Measurements from ENCODE around the gene PRICKLE3.

The PRICKLE3 gene, protein sequence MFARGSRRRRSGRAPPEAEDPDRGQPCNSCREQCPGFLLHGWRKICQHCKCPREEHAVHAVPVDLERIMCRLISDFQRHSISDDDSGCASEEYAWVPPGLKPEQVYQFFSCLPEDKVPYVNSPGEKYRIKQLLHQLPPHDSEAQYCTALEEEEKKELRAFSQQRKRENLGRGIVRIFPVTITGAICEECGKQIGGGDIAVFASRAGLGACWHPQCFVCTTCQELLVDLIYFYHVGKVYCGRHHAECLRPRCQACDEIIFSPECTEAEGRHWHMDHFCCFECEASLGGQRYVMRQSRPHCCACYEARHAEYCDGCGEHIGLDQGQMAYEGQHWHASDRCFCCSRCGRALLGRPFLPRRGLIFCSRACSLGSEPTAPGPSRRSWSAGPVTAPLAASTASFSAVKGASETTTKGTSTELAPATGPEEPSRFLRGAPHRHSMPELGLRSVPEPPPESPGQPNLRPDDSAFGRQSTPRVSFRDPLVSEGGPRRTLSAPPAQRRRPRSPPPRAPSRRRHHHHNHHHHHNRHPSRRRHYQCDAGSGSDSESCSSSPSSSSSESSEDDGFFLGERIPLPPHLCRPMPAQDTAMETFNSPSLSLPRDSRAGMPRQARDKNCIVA

DNA sequence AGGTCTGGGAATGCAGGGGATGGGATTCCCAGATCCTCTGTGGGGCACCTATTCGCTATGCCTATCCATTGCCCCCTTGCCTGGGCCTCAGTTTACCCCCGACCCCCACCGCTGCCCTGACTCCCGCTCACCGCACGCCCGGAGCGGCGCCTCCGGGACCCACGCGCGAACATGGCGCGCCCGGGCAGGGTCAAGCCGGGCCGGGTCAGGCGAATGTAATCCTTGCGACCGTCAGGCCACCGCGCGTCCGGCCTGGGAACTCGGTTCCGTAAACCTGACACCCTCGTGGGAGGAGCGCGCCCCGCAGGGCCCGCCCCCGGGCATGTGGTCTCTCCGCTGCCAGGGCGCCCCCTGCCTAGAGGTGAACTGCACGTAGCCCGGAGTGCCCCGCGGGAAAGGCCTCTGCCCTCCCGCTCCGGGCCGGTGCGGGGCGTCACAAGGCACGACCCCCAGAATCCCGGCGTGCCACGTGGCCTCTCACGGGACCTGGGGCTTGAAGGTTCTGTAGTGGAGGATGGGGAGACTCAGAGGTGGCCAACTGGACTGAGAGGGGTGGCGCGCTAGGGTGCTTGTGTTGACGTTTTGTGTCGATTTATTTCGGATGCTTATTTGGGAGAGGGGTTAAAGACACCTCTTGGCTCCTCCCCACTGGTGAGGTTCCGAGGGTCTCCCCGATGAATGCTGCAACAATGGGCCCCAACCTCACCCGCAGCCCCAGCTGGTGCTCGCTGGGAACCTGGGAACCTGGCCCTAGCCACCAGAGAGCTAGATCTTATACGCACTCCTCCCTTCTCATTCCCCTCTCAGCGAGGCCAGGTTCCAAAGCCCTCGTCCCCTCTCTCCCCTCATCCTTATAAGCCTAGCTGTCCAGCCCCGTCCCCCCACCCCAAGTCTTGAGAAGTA lies at the start of gene PRICKLE3:
PRICKLE3 (minus strand) TSS at position 249 of the 903 bp plus-strand sequence; CDS start at position 173, 76 bp downstream.
- peak; percentile 84 for DNase-seq (ENCODE audit: low spot score)
- TF ChIP-seq CTCF (IDR thresholded peaks at IDR 0.05; ENCODE audit: extremely low read depth, insufficient read depth, missing control alignments), result peak; percentile 58

DNA sequence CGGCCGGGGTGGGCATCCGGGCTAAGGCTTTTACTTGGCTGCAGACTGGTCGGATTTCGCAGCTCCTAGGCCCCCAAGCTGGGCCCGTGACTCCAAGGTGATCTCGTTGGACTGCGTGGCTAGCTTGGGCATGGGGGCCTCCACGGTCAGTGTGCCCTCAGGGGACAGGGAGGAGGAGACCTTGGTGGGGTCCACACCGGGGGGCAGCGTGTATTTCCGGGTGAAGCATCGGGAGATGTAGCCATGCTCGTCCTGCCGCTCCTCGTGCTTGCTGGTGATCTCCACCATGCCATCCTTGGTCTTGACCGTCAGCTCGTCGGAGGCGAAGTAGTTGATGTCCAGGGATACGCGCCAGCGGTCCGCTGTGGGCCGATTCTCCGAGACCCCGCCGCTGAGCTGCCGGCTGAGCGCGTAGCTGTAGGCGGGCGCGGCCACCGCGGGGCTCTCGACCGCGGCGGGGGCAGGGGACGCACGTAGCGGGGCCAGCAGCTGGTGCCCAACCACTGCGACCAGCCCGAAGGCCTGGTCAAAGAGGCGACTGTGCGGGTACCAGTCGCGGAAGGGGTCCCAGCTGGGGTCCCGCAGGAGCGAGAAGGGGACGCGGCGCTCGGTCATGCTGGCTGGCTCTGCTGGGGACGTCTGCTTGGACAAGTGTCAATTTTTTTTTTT lies 47.8 kb upstream of the PRICKLE3 start:
- TF ChIP-seq CTCF (IDR thresholded peaks at IDR 0.05; ENCODE audit: extremely low read depth, insufficient read depth, missing control alignments), result no peak
- no peak for DNase-seq (ENCODE audit: low spot score)
- in situ Hi-C loops (cut with MboI; ENCODE audit: low pct_unique_long_range_greater_than_20kb, low sequenced_read_pairs, unreplicated experiment), result no loop called here

More for the DNA sequence above, at the start of gene PRICKLE3:
- in situ Hi-C loops (cut with MboI; ENCODE audit: low pct_unique_long_range_greater_than_20kb, low sequenced_read_pairs, unreplicated experiment), result no loop called here

GRCh38 chrX:49233176-49233575 lies 47.0 kb upstream of the PRICKLE3 start, which contains the start of gene CACNA1F:
TSS of gene CACNA1F (minus strand) at chrX:49233340. CDS start at chrX:49233309, 31 bp downstream.
- in situ Hi-C loops (cut with MboI; ENCODE audit: low pct_unique_long_range_greater_than_20kb, low sequenced_read_pairs, unreplicated experiment), result no loop called here
- no peak for DNase-seq (ENCODE audit: low spot score)
- no peak for TF ChIP-seq CTCF (IDR thresholded peaks at IDR 0.05; ENCODE audit: extremely low read depth, insufficient read depth, missing control alignments)

DNA sequence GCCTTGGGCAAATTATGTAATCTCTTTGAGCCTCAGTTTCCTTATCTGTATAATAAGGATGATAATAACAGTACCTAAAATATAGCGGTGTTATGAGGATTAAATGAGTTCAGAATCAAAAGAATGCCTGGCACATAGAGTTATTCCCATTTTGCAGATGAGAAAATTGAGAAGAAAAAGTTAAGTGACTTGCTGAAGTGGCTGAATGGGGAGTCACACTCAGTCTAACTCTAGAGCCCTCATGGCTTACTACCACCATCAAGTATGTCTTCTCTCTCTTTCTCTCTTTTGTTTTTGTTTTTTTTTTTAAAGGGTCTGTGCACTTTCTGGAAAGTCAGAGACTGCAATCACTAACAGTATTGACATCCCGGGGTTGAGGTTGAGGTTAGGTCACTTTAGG lies 46.4 kb upstream of the PRICKLE3 start:
- in situ Hi-C loops (cut with MboI; ENCODE audit: low pct_unique_long_range_greater_than_20kb, low sequenced_read_pairs, unreplicated experiment), result no loop called here
- TF ChIP-seq CTCF (IDR thresholded peaks at IDR 0.05; ENCODE audit: extremely low read depth, insufficient read depth, missing control alignments), result no peak
- no peak for DNase-seq (ENCODE audit: low spot score)

GRCh38 chrX:49231333-49232000 lies 45.3 kb upstream of the PRICKLE3 start:
- TF ChIP-seq CTCF (IDR thresholded peaks at IDR 0.05; ENCODE audit: extremely low read depth, insufficient read depth, missing control alignments), result no peak
- no peak for DNase-seq (ENCODE audit: low spot score)
- in situ Hi-C loops (cut with MboI; ENCODE audit: low pct_unique_long_range_greater_than_20kb, low sequenced_read_pairs, unreplicated experiment), result no loop called here

Data from GM13977 (cell line).